ENCODE data around the gene PLA2G7.

The PLA2G7 gene

GRCh38 chr6:46711491-46711890, 23.7 kb downstream of the PLA2G7 start:
- ATAC-seq: no peak

GRCh38 chr6:46706464-46706863, 28.7 kb downstream of the PLA2G7 start:
- no peak for ATAC-seq
- TF ChIP-seq CSRNP3 (CRISPR knock-in tag; IDR thresholded peaks at IDR 0.05): no peak
- no peak for TF ChIP-seq CREB5 (CRISPR knock-in tag; IDR thresholded peaks at IDR 0.05; ENCODE audit: low read depth)
- no peak for TF ChIP-seq ESRRG (CRISPR knock-in tag; IDR thresholded peaks at IDR 0.05)
- TF ChIP-seq TCF4 (CRISPR knock-in tag; IDR thresholded peaks at IDR 0.05; ENCODE audit: borderline replicate concordance): no peak
- TF ChIP-seq PPARA (CRISPR knock-in tag; IDR thresholded peaks at IDR 0.05; ENCODE audit: borderline replicate concordance): no peak
- no peak for TF ChIP-seq POU6F1 (CRISPR knock-in tag; IDR thresholded peaks at IDR 0.05; ENCODE audit: borderline replicate concordance, low read depth)
- TF ChIP-seq ISL1 (CRISPR knock-in tag; IDR thresholded peaks at IDR 0.05): no peak
- no peak for TF ChIP-seq ZC3H10 (CRISPR knock-in tag; IDR thresholded peaks at IDR 0.05)
- no peak for TF ChIP-seq TOX (CRISPR knock-in tag; IDR thresholded peaks at IDR 0.05; ENCODE audit: borderline replicate concordance)
- no peak for TF ChIP-seq OSR1 (CRISPR knock-in tag; IDR thresholded peaks at IDR 0.05)
- TF ChIP-seq ZNF70 (CRISPR knock-in tag; IDR thresholded peaks at IDR 0.05): no peak

More at GRCh38 chr6:46711491-46711890, 23.7 kb downstream of the PLA2G7 start:
- TF ChIP-seq POU6F1 (CRISPR knock-in tag; IDR thresholded peaks at IDR 0.05; ENCODE audit: borderline replicate concordance, low read depth) (no peak), ZC3H10 (CRISPR knock-in tag; IDR thresholded peaks at IDR 0.05) (no peak), GLIS3 (CRISPR knock-in tag; IDR thresholded peaks at IDR 0.05) (no peak), RARB (CRISPR knock-in tag; IDR thresholded peaks at IDR 0.05) (no peak), ZFP30 (CRISPR knock-in tag; IDR thresholded peaks at IDR 0.05) (no peak), TOX (CRISPR knock-in tag; IDR thresholded peaks at IDR 0.05; ENCODE audit: borderline replicate concordance) (no peak), TSHZ2 (CRISPR knock-in tag; IDR thresholded peaks at IDR 0.05) (no peak), ISL1 (CRISPR knock-in tag; IDR thresholded peaks at IDR 0.05) (no peak), ESRRG (CRISPR knock-in tag; IDR thresholded peaks at IDR 0.05) (no peak), CSRNP3 (CRISPR knock-in tag; IDR thresholded peaks at IDR 0.05) (no peak), TCF4 (CRISPR knock-in tag; IDR thresholded peaks at IDR 0.05; ENCODE audit: borderline replicate concordance) (no peak), SNAI2 (CRISPR knock-in tag; IDR thresholded peaks at IDR 0.05) (no peak), ARNTL (CRISPR knock-in tag; IDR thresholded peaks at IDR 0.05; ENCODE audit: borderline replicate concordance, low read depth) (no peak), PPARA (CRISPR knock-in tag; IDR thresholded peaks at IDR 0.05; ENCODE audit: borderline replicate concordance) (no peak), CSDC2 (CRISPR knock-in tag; IDR thresholded peaks at IDR 0.05) (no peak), ZNF565 (CRISPR knock-in tag; conservative IDR thresholded peaks at IDR 0.05; ENCODE audit: low read depth) (no peak), OSR1 (CRISPR knock-in tag; IDR thresholded peaks at IDR 0.05) (no peak), ZNF8 (CRISPR knock-in tag; IDR thresholded peaks at IDR 0.05) (no peak), ZFP3 (CRISPR knock-in tag; IDR thresholded peaks at IDR 0.05) (no peak), PATZ1 (CRISPR knock-in tag; IDR thresholded peaks at IDR 0.05; ENCODE audit: borderline replicate concordance) (no peak)
